NCI-H524 (cell line): Measurements from ENCODE around the gene FKBP15.
A peak's percentile ranks its signal among the peaks of the same experiment; 100 is the strongest.
"Not testable (repeated sequence)": the region's sequence is repeated elsewhere in the genome, so short reads cannot be mapped to it uniquely, and the experiment has no call there.

ENCODE experiments used
- DNase-seq, 2 experiments: peaks; one replicate each; lab custom pipeline; 2025; lab: John Stamatoyannopoulos, UW

Gene FKBP15

GRCh38 chr9:113235701-113236255 lies 14.7 kb upstream of the FKBP15 start:
- not testable (repeated sequence) for DNase-seq

GRCh38 chr9:113231701-113232100 lies 10.6 kb upstream of the FKBP15 start:
- DNase-seq = no peak

DNA sequence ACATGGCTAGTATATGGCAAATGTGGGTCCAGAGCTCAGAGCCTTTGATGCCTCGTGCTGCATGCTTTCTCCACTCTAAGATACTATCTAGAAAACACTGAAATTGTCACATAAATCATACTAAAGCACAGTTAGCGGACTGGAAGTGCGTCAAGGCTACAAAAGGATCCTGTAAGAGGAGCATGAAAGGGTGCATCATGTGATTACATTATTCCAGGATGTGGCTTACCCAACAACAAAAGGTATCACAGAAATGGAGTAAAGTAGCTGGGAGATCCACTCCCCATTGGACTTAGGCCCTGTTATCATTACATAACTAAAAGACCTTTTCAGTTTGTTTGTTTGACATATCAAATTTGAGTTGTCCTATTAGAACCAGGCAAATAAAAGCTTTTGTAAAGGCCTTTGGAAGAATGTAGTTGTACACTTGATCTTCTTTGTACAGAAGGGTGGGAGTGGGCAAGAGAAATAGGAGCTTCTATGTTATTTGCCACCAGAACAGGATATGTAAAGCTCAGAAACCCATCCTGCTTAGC lies 7.1 kb upstream of the FKBP15 start:
- no peak for DNase-seq

GRCh38 chr9:113227436-113227835 lies 6.4 kb upstream of the FKBP15 start:
- no peak for DNase-seq

- no peak for DNase-seq
Measured at GRCh38 chr9:113223963-113224362, 2.9 kb upstream of the FKBP15 start.

DNA sequence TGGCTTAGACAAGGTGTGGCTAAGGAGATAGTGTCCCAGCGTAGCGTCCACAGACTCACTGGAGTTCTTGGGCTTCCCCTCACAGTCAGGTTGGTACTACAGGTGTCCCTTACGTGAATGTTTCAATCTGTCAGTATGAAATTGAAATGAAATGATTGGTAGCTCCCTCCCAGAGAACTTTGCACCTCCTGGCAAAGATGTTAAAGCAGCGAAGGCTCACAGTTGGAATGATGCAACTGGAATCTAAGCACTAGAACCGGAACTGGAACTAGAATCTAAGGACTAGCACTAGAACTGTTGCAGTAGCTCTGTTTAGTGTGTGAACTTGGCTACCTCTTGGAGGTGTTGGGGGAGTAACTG lies 1.4 kb upstream of the FKBP15 start:
- DNase-seq = no peak

GRCh38 chr9:113221800-113222481 lies 864 bp upstream of the FKBP15 start:
- peak in 1 of 2 experiments; percentile 53 for DNase-seq

GRCh38 chr9:113220467-113221002 lies 542 bp downstream of the FKBP15 start:
- DNase-seq = peak in 1 of 2 experiments; percentile 33

- DNase-seq = no peak
Measured at GRCh38 chr9:113219969-113220368, 1.1 kb downstream of the FKBP15 start.

GRCh38 chr9:113219186-113219936 lies 1.7 kb downstream of the FKBP15 start:
- DNase-seq = no peak

DNA sequence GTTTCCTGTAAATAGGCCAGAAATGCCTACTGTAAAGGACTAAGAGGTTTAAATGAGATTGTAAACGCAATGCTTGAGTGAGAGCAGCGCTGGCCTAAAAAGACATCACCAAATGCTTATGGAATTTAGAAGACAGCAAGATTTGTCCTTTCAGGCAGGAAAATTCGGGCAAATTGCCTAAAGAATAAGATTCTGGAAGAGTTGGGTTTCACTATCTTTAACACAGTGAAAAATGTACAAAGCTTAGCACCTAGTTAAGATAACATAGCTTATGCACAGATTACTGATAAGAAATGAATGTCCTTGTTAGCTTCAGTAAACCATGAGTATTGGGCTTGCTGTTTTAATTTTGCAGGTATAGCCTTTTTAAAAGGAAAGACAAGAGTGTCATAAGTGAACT lies 4.7 kb downstream of the FKBP15 start:
- DNase-seq = no peak

DNA sequence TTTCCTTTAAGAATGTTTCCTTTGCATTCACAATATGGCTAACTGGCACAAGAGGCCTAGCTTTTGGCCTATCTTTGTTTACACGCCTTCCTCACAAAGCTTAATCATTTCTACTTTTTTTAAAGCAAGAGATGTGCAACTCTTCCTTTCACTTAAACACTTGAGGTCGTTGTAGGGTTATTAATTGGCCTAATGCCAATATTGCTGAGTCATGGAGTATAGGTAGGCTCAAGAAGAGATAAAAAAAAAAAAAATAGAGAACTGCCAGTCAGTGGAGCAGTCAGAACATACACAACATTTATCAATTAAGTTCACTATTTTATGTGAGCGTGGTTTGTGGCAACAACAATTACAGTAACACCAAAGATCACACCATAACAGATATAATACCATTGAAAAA lies 5.9 kb downstream of the FKBP15 start:
- peak in 1 of 2 experiments; percentile 10 for DNase-seq

- no peak for DNase-seq
Measured at GRCh38 chr9:113210815-113211214, 10.3 kb downstream of the FKBP15 start.

DNA sequence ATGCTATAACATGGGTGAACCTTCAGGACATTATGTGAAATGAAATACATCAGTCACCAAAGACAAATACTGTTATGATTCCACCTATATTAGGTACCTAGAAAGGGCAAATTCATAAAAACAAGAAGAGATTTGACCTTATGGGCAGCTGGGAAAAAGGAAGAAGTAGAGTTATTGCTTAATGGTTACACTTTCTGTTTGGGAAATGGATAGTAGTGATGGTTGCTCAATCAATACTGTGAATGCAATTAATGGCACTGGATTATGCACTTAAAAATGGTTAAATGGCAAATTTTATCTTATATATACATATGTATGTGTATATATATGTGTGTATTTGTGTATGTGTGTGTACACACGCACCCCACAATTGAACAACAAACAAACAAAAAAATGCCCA lies 15.2 kb downstream of the FKBP15 start:
- DNase-seq = no peak

DNA sequence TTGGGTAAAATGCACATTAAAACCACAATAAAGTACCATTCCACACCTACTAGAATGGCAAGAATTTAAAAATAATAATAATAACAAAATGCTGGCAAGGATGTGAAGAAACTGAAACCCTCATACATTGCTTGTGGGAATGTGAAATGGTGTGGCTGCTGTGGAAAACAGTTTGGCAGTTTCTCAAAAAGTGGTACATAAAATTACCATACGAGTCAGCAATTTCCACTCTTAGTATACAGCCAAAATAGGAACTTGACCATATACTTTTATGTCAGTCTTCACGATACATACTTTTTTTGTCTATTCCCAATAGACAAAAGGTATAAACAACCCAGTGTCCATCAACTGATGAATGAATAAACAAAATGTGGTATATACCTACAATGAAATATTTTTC lies 15.6 kb downstream of the FKBP15 start:
- no peak for DNase-seq

GRCh38 chr9:113199683-113200329 lies 21.3 kb downstream of the FKBP15 start:
- DNase-seq = no peak

DNA sequence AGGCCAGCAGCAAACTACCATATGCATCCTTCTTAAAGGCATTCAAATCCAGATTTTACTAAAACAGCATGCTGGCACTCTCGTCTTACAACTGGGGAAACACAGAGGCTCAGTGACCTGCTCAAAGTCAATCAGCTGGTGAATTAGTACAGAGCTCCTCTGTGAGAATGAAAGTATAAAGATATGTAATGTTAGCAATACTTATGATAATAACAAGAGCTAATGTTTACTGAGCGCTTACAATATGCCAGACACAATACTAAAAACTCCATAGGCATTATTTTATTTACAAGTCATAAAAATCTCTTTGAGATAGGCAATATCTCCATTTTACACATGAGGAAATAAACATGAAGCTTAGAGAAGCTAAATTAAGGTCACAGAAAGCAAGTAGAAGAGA lies 28.6 kb downstream of the FKBP15 start:
- DNase-seq = no peak

- DNase-seq = no peak
Measured at GRCh38 chr9:113187929-113188595, 33.0 kb downstream of the FKBP15 start.

GRCh38 chr9:113186137-113186755 lies 34.8 kb downstream of the FKBP15 start:
- DNase-seq = no peak

GRCh38 chr9:113185271-113185670 lies 35.8 kb downstream of the FKBP15 start:
- no peak for DNase-seq

- DNase-seq = no peak
Measured at GRCh38 chr9:113184539-113184938, 36.5 kb downstream of the FKBP15 start.
